H9 (cell line): Measurements from ENCODE around the gene BHLHE40. TPM values are rescaled to one million over a fixed set of nuclear protein-coding genes. Genes with fewer than 3 reads are reported as not detected.
"Not testable (repeated sequence)": the region's sequence is repeated elsewhere in the genome, so short reads cannot be mapped to it uniquely, and the experiment has no call there.

ENCODE experiments used
- DNase-seq: peaks from one replicate; pipeline ENCODE4 v3.0.0-alpha.2; 2017
- H2AFZ ChIP-seq: one replicate; pipeline ENCODE4 v1.6.1; 2013; ENCODE audit warnings: mild to moderate bottlenecking, low read length, control low read depth, moderate library complexity
- H2AK5ac ChIP-seq: 2 replicates; pipeline ENCODE4 v1.6.1; 2013; ENCODE audit warnings: low read length, control low read depth, mixed read lengths; ENCODE audit not compliant: insufficient read length
- H2BK120ac ChIP-seq: one replicate; pipeline ENCODE4 v1.6.1; 2013; ENCODE audit warnings: low read depth, mild to moderate bottlenecking, low read length, control low read depth, inconsistent platforms; ENCODE audit not compliant: poor library complexity, severe bottlenecking
- H2BK12ac ChIP-seq: 2 replicates; pipeline ENCODE4 v1.6.1; 2013; ENCODE audit warnings: low read length, control low read depth, mixed read lengths, low read depth; ENCODE audit not compliant: insufficient read length
- H2BK15ac ChIP-seq: 2 replicates; pipeline ENCODE4 v1.6.1; 2013; ENCODE audit warnings: low read depth, low read length, control low read depth
- H2BK20ac ChIP-seq: one replicate; pipeline ENCODE4 v1.6.1; 2013; ENCODE audit warnings: low read depth, mild to moderate bottlenecking, low read length, control low read depth, inconsistent platforms; ENCODE audit not compliant: poor library complexity, severe bottlenecking
- H2BK5ac ChIP-seq: 2 replicates; pipeline ENCODE4 v1.6.1; 2013; ENCODE audit warnings: low read length, control low read depth, mixed read lengths; ENCODE audit not compliant: insufficient read length
- H3K14ac ChIP-seq: 2 replicates; pipeline ENCODE4 v1.6.1; 2013; ENCODE audit warnings: low read length, control low read depth; ENCODE audit not compliant: insufficient read depth
- H3K18ac ChIP-seq: 2 replicates; pipeline ENCODE4 v1.6.1; 2013; ENCODE audit warnings: low read depth, mild to moderate bottlenecking, mixed read lengths, low read length, control low read depth; ENCODE audit not compliant: insufficient read length
- H3K23ac ChIP-seq: 2 replicates; pipeline ENCODE4 v1.6.1; 2013; ENCODE audit warnings: low read length, control low read depth, mixed read lengths, low read depth; ENCODE audit not compliant: insufficient read length
- H3K23me2 ChIP-seq: 2 replicates; pipeline ENCODE4 v1.6.1; 2013; ENCODE audit warnings: low read depth, mild to moderate bottlenecking, mixed read lengths, low read length, control low read depth; ENCODE audit not compliant: insufficient read length, poor library complexity, severe bottlenecking
- H3K27ac ChIP-seq: 2 replicates; pipeline ENCODE4 v1.5.1; 2013; ENCODE audit warnings: low read length, control low read depth, mixed read lengths, low read depth; ENCODE audit not compliant: insufficient read length
- H3K27me3 ChIP-seq: 2 replicates; pipeline ENCODE4 v1.6.1; 2013; ENCODE audit warnings: low read length, control low read depth, inconsistent platforms; ENCODE audit not compliant: insufficient read depth
- H3K4ac ChIP-seq: 2 replicates; pipeline ENCODE4 v1.6.1; 2013; ENCODE audit warnings: low read depth, mild to moderate bottlenecking, control low read depth, inconsistent platforms, low read length, moderate library complexity
- H3K4me1 ChIP-seq: 2 replicates; pipeline ENCODE4 v1.6.1; 2013; ENCODE audit warnings: low read length, control low read depth, inconsistent platforms; ENCODE audit not compliant: insufficient read depth
- H3K4me2 ChIP-seq: 2 replicates; pipeline ENCODE4 v1.6.1; 2013; ENCODE audit warnings: low read length, control low read depth, mixed read lengths; ENCODE audit not compliant: insufficient read length, insufficient read depth
- H3K56ac ChIP-seq: 2 replicates; pipeline ENCODE4 v1.6.1; 2013; ENCODE audit warnings: low read depth, mild to moderate bottlenecking, mixed read lengths, low read length, control low read depth; ENCODE audit not compliant: insufficient read length
- H3K79me1 ChIP-seq: 2 replicates; pipeline ENCODE4 v1.6.1; 2013; ENCODE audit warnings: low read depth, mild to moderate bottlenecking, moderate library complexity, low read length, control low read depth, inconsistent platforms; ENCODE audit not compliant: insufficient read depth, poor library complexity, severe bottlenecking
- H3K79me2 ChIP-seq: 2 replicates; pipeline ENCODE4 v1.6.1; 2013; ENCODE audit warnings: low read length, control low read depth, inconsistent platforms; ENCODE audit not compliant: insufficient read depth
- H3K9ac ChIP-seq: 2 replicates; pipeline ENCODE4 v1.6.1; 2013; ENCODE audit warnings: low read length, control low read depth, mixed read lengths; ENCODE audit not compliant: insufficient read length; ENCODE audit errors: extremely low read depth
- H3K9me3 ChIP-seq: one replicate; pipeline ENCODE4 v1.6.1; 2013; ENCODE audit warnings: low read depth, low read length, inconsistent platforms; ENCODE audit not compliant: control insufficient read depth
- H3T11ph ChIP-seq: one replicate; pipeline ENCODE4 v1.6.1; 2013; ENCODE audit warnings: mild to moderate bottlenecking, low read length, control low read depth, inconsistent platforms
- H4K20me1 ChIP-seq: one replicate; pipeline ENCODE4 v1.6.1; 2013; ENCODE audit not compliant: control insufficient read depth, insufficient read length, insufficient read depth
- H4K5ac ChIP-seq: 2 replicates; pipeline ENCODE4 v1.6.1; 2013; ENCODE audit warnings: low read depth, mild to moderate bottlenecking, mixed read lengths, low read length, control low read depth; ENCODE audit not compliant: insufficient read length
- H4K8ac ChIP-seq: replicated peaks from 2 replicates; pipeline ENCODE4 v1.6.1; 2013; ENCODE audit warnings: low read length, control low read depth, mixed read lengths, low read depth; ENCODE audit not compliant: insufficient read length
- H4K91ac ChIP-seq: 2 replicates; pipeline ENCODE4 v1.6.1; 2013; ENCODE audit warnings: low read depth, mild to moderate bottlenecking, moderate library complexity, mixed read lengths, low read length, control low read depth; ENCODE audit not compliant: insufficient read length
- H3K27ac Mint-ChIP-seq, 3 experiments: 2 replicates in 2 of 3; 3 replicates in 1 of 3; pipeline ENCODE4 v1.8.0; 2020 to 2021; ENCODE audit warnings: mixed read lengths in 3 of 3, mild to moderate bottlenecking in 1 of 3, moderate library complexity in 1 of 3
- H3K27me3 Mint-ChIP-seq: 2 replicates; pipeline ENCODE4 v1.8.0; 2021; ENCODE audit warnings: low read depth, mild to moderate bottlenecking, moderate library complexity, mixed read lengths
- H3K36me3 Mint-ChIP-seq, 3 experiments: 2 replicates in 2 of 3; 3 replicates in 1 of 3; pipeline ENCODE4 v1.8.0; 2020 to 2021; ENCODE audit warnings: low read depth in 3 of 3, mixed read lengths in 3 of 3; ENCODE audit not compliant: insufficient read depth in 1 of 3
- H3K4me1 Mint-ChIP-seq, 2 experiments: 2 replicates each; pipeline ENCODE4 v1.8.0; 2020; ENCODE audit warnings: mixed read lengths in 2 of 2
- H3K4me3 Mint-ChIP-seq, 2 experiments: 2 replicates in 1 of 2; 3 replicates in 1 of 2; pipeline ENCODE4 v1.8.0; 2020 to 2021; ENCODE audit warnings: mild to moderate bottlenecking in 2 of 2, mixed read lengths in 2 of 2, moderate library complexity in 1 of 2
- H3K9me3 Mint-ChIP-seq, 2 experiments: 2 replicates in 1 of 2; 3 replicates in 1 of 2; pipeline ENCODE4 v1.8.0; 2020; ENCODE audit warnings: mild to moderate bottlenecking in 2 of 2, mixed read lengths in 2 of 2, moderate library complexity in 1 of 2
- CTCF ChIP-seq: fragments of 200-600 bp; sonication (generic); conservative IDR thresholded peaks from 3 replicates; pipeline ENCODE4 v1.8.0; 2021; ENCODE audit warnings: antibody characterized with exemption, mild to moderate bottlenecking
- whole genome bisulfite sequencing: extraction: QIAGEN DNeasy Blood & Tissue Kit; methylation state at CpG from one replicate; pipeline ENCODE4 v1.1.7; 2013; ENCODE audit warnings: missing lambda C conversion rate, low lambda C conversion rate, mixed read lengths; ENCODE audit not compliant: insufficient read length; ENCODE audit errors: extremely low coverage; 5-methylcytosine and 5-hydroxymethylcytosine counted together
- total RNA-seq: library from RNA; stranded (reverse); gene quantifications from 2 replicates; pipeline ENCODE4 v1.2.1, GENCODE V29; 2021

The BHLHE40 gene
- total RNA-seq, 1 experiment from 2014 or later: 4.1 TPM

GRCh38 chr3:4959180-4959579, 20.1 kb upstream of the BHLHE40 start:
- Histone ChIP-seq H3K23me2 (no peaks in the 10 kb centered on the region), H3K4ac (no peak overlapping the region), H3K23ac (no peak overlapping the region), H4K5ac (no peak overlapping the region), H3K27ac (no peak overlapping the region), H2BK15ac (no peak overlapping the region), H3K79me1 (no peaks in the 10 kb centered on the region), H3K27me3 (no peaks in the 10 kb centered on the region), H3K4me2 (no peak overlapping the region), H3K56ac (no peak overlapping the region), H2AK5ac (no peak overlapping the region), H3T11ph (no peak overlapping the region), H3K4me1 (no peaks in the 10 kb centered on the region), H4K8ac (no peak overlapping the region), H2BK20ac (no peak overlapping the region), H3K79me2 (no peaks in the 10 kb centered on the region), H4K91ac (no peak overlapping the region), H3K9ac (no peak overlapping the region), H3K9me3 (peaks cover 6% of the 10 kb centered on the region), H4K20me1 (no peaks in the 10 kb centered on the region), H2BK120ac (no peak overlapping the region), H3K14ac (no peak overlapping the region), H2BK5ac (no peak overlapping the region), H2BK12ac (no peak overlapping the region), H3K18ac (no peak overlapping the region), H2AFZ (no peak overlapping the region)
- no peaks in the 10 kb centered on the region for H3K27me3 Mint-ChIP-seq
- H3K36me3 Mint-ChIP-seq: peaks cover 0 to 10% (median 5%) of the 10 kb centered on the region in 3 experiments; a peak in 5 of 7 replicates
- H3K4me1 Mint-ChIP-seq: peaks cover 15 to 16% of the 10 kb centered on the region in 2 experiments
- no peak for DNase-seq
- no peak for TF ChIP-seq CTCF
- no peak overlapping the region for H3K27ac Mint-ChIP-seq
- peaks cover 13% of the 10 kb centered on the region in 2 experiments for H3K9me3 Mint-ChIP-seq
- no peak overlapping the region for H3K4me3 Mint-ChIP-seq
- no CpG with 5 or more reads among the region's 4 CpGs for WGBS

DNA sequence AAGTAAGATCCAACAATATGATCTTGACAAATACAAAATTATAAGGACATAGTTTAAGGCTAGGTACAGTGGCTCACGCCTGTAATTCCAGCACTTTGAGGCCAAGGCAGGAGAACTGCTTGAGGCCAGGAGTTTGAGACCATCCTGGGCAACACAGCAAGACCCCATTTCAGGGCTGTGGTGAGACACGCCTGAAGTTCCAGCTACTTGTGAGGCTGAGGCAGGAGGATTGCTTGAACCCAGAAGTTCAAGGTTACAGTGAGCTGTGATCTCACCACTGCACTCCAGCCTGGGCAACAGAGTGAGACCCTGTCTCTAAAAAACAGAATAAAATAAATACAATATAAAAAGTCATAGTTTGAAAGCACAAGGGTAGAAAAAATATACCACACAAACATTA, 17.4 kb upstream of the BHLHE40 start:
- not testable (repeated sequence) for H2BK20ac ChIP-seq, H3K56ac ChIP-seq, H4K5ac ChIP-seq, H3K9ac ChIP-seq, H2BK15ac ChIP-seq, H2AFZ ChIP-seq, H2BK12ac ChIP-seq, H3K4ac ChIP-seq, H3K4me2 ChIP-seq, H3K79me2 ChIP-seq, DNase-seq, H3K23me2 ChIP-seq, H2BK5ac ChIP-seq, H3K14ac ChIP-seq, H2BK120ac ChIP-seq, H3K9me3 ChIP-seq, H3K79me1 ChIP-seq, H3K4me1 ChIP-seq, H4K91ac ChIP-seq, H3K18ac ChIP-seq, H2AK5ac ChIP-seq, H4K8ac ChIP-seq, H3K27me3 ChIP-seq, H4K20me1 ChIP-seq, H3K27ac Mint-ChIP-seq, H3K23ac ChIP-seq, H3T11ph ChIP-seq, H3K4me3 Mint-ChIP-seq, H3K27ac ChIP-seq, H3K27me3 Mint-ChIP-seq
- H3K4me1 Mint-ChIP-seq: peaks cover 13 to 14% of the 10 kb centered on the region in 2 experiments
- peaks cover 16 to 27% of the 10 kb centered on the region in 2 experiments for H3K9me3 Mint-ChIP-seq
- H3K36me3 Mint-ChIP-seq: peaks cover 0 to 14% (median 5%) of the 10 kb centered on the region in 3 experiments; a peak in 5 of 7 replicates
- no CpG with 5 or more reads among the region's 2 CpGs for WGBS
